Esophagus squamous epithelium (tissue), 5 donors: Measurements from ENCODE around the gene PMP22. TPM values are rescaled to one million over a fixed set of nuclear protein-coding genes. Genes with fewer than 3 reads are reported as not detected.

Experiments used
- DNase-seq: peaks from one replicate; lab custom pipeline; 2025; lab: John Stamatoyannopoulos, UW
- H3K27ac ChIP-seq, 4 donors: fragments of 200-600 bp; sonication (generic); one replicate each; pipeline ENCODE4 v1.5.1; 2016 to 2019; ENCODE audit warnings: mild to moderate bottlenecking in 1 of 4
- H3K27me3 ChIP-seq, 4 donors: fragments of 200-600 bp; sonication (generic); 1 replicate in 3 of 4; 2 replicates in 1 of 4; pipeline versions ENCODE4 v1.5.1 to v1.6.0; 2017 to 2021; ENCODE audit warnings: antibody characterized with exemption in 1 of 4
- H3K36me3 ChIP-seq, 3 donors: fragments of 200-600 bp; sonication (generic); one replicate each; pipeline ENCODE4 v1.5.1; 2016 to 2019
- H3K4me1 ChIP-seq, 3 donors: fragments of 200-600 bp; sonication (generic); one replicate each; pipeline ENCODE4 v1.5.1; 2017 to 2019
- H3K4me3 ChIP-seq, 4 donors: fragments of 200-600 bp; sonication (generic); 1 replicate in 3 of 4; 2 replicates in 1 of 4; pipeline ENCODE4 v1.5.1; 2016 to 2019; ENCODE audit warnings: mild to moderate bottlenecking in 2 of 4, moderate library complexity in 1 of 4
- H3K9me3 ChIP-seq, 3 donors: fragments of 200-600 bp; sonication (generic); one replicate each; pipeline ENCODE4 v1.5.1; 2016 to 2019
- POLR2A ChIP-seq, 4 donors: fragments of 450-650 bp; IDR thresholded peaks; one replicate each; pipeline ENCODE4 v1.6.1; 2017; ENCODE audit warnings: antibody characterized with exemption in 4 of 4, mild to moderate bottlenecking in 4 of 4, moderate library complexity in 3 of 4
- WGBS, 2 donors: methylation state at CpG; one replicate each; pipeline ENCODE4 v1.1.5; 2018; 5-methylcytosine and 5-hydroxymethylcytosine counted together
- intact Hi-C: fragments of 100-400 bp; cut with DNase I; formaldehyde crosslinking; loops from one replicate; pipeline ENCODE4 v1.15.0; 2022
- total RNA-seq, 4 donors: library from RNA; depleted of rRNA; stranded (reverse); fragments of >200 nt; gene quantifications; one replicate each; pipeline ENCODE4 v1.1.0, GENCODE V29; 2016
- TF ChIP-seq, protein P1 (sequence below), 6 experiments: fragments of 450-650 bp in 4 of 6; fragments of 200-600 bp in 2 of 6; sonication (generic) in 2 of 6; IDR thresholded peaks; one replicate each; pipeline ENCODE4 v1.5.1; 2016 to 2019; ENCODE audit warnings: antibody characterized with exemption in 6 of 6, mild to moderate bottlenecking in 4 of 6, moderate library complexity in 4 of 6
- donor health status: DM: yes; HTN: yes; CAD: no.

The PMP22 gene
- total RNA-seq, 4 donors from 2014 or later: 4.0 to 102 (median 27.3) TPM

- TF ChIP-seq POLR2A (IDR thresholded peaks at IDR 0.05): no peak
- TF ChIP-seq, protein P1, sequence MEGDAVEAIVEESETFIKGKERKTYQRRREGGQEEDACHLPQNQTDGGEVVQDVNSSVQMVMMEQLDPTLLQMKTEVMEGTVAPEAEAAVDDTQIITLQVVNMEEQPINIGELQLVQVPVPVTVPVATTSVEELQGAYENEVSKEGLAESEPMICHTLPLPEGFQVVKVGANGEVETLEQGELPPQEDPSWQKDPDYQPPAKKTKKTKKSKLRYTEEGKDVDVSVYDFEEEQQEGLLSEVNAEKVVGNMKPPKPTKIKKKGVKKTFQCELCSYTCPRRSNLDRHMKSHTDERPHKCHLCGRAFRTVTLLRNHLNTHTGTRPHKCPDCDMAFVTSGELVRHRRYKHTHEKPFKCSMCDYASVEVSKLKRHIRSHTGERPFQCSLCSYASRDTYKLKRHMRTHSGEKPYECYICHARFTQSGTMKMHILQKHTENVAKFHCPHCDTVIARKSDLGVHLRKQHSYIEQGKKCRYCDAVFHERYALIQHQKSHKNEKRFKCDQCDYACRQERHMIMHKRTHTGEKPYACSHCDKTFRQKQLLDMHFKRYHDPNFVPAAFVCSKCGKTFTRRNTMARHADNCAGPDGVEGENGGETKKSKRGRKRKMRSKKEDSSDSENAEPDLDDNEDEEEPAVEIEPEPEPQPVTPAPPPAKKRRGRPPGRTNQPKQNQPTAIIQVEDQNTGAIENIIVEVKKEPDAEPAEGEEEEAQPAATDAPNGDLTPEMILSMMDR (IDR thresholded peaks at IDR 0.05): no peak
- Histone ChIP-seq H3K4me3 (no peak overlapping the region), H3K27ac (no peak overlapping the region), H3K36me3 (no peaks in the 10 kb centered on the region), H3K4me1 (peaks cover 0 to 7% (median 5%) of the 10 kb centered on the region in 3 donors), H3K9me3 (no peaks in the 10 kb centered on the region), H3K27me3 (peaks cover 0 to 11% (median 0%) of the 10 kb centered on the region in 4 donors)
- intact Hi-C loops: no loop called here
- DNase-seq: no peak
- WGBS, 2 donors: 83 to 91% methylated on average over 9 of the region's 9 CpGs
Observed at GRCh38 chr17:15270628-15271381, 5.7 kb upstream of the PMP22 start.

GRCh38 chr17:15269780-15270089 lies 4.6 kb upstream of the PMP22 start:
- intact Hi-C loops: no loop called here
- 66 to 71% methylated on average over 5 of the region's 5 CpGs for WGBS, 2 donors
- DNase-seq: no peak

GRCh38 chr17:15269087-15269779 lies 4.1 kb upstream of the PMP22 start:
- Histone ChIP-seq H3K9me3 (no peaks in the 10 kb centered on the region), H3K4me1 (peaks cover 0 to 14% (median 5%) of the 10 kb centered on the region in 3 donors), H3K4me3 (no peak overlapping the region), H3K27me3 (peaks cover 0 to 26% (median 0%) of the 10 kb centered on the region in 4 donors), H3K27ac (no peak overlapping the region), H3K36me3 (no peaks in the 10 kb centered on the region)
- no peak for DNase-seq
- 67 to 72% methylated on average over 7 of the region's 7 CpGs for WGBS, 2 donors
- intact Hi-C loops: no loop called here
- TF ChIP-seq, protein P1 (IDR thresholded peaks at IDR 0.05): no peak
- no peak for TF ChIP-seq POLR2A (IDR thresholded peaks at IDR 0.05)

More at GRCh38 chr17:15269780-15270089, 4.6 kb upstream of the PMP22 start:
- H3K4me1 ChIP-seq: peaks cover 0 to 9% (median 5%) of the 10 kb centered on the region in 3 donors
- H3K27me3 ChIP-seq: peaks cover 0 to 21% (median 0%) of the 10 kb centered on the region in 4 donors
- H3K36me3 ChIP-seq: no peaks in the 10 kb centered on the region
- no peak overlapping the region for H3K27ac ChIP-seq
- TF ChIP-seq POLR2A (IDR thresholded peaks at IDR 0.05): no peak
- TF ChIP-seq, protein P1 (IDR thresholded peaks at IDR 0.05): no peak
- H3K9me3 ChIP-seq: no peaks in the 10 kb centered on the region
- H3K4me3 ChIP-seq: no peak overlapping the region

GRCh38 chr17:15268461-15268860 lies 3.3 kb upstream of the PMP22 start:
- Histone ChIP-seq H3K4me3 (no peak overlapping the region), H3K36me3 (no peaks in the 10 kb centered on the region), H3K4me1 (peaks cover 0 to 20% (median 7%) of the 10 kb centered on the region in 3 donors), H3K27me3 (peaks cover 0 to 34% (median 0%) of the 10 kb centered on the region in 4 donors), H3K9me3 (no peaks in the 10 kb centered on the region), H3K27ac (no peak overlapping the region)
- intact Hi-C loops: no loop called here
- no peak for DNase-seq
- TF ChIP-seq, protein P1 (IDR thresholded peaks at IDR 0.05): no peak
- TF ChIP-seq POLR2A (IDR thresholded peaks at IDR 0.05): no peak
- 25 to 38% methylated on average over 1 of the region's 1 CpG for WGBS, 2 donors

- Histone ChIP-seq H3K27ac (no peak overlapping the region), H3K9me3 (no peaks in the 10 kb centered on the region), H3K4me1 (peaks cover under 1 to 24% (median 12%) of the 10 kb centered on the region in 3 donors), H3K4me3 (no peak overlapping the region), H3K36me3 (no peaks in the 10 kb centered on the region), H3K27me3 (peaks cover 0 to 39% (median under 1%) of the 10 kb centered on the region in 4 donors)
- WGBS, 2 donors: 60 to 65% methylated on average over 3 of the region's 3 CpGs
- TF ChIP-seq, protein P1 (IDR thresholded peaks at IDR 0.05): no peak
- no peak for TF ChIP-seq POLR2A (IDR thresholded peaks at IDR 0.05)
- no peak for DNase-seq
- intact Hi-C loops: no loop called here
Observed at GRCh38 chr17:15267996-15268395, 2.9 kb upstream of the PMP22 start.
